Nephron (organoid): Measurements from ENCODE around the gene ATP6V1B1.
A peak's percentile ranks its signal among the peaks of the same experiment; 100 is the strongest.

Experiments used
- H3K27ac Mint-ChIP-seq, 3 experiments: 2 replicates each; pipeline ENCODE4 v1.8.0; 2020; ENCODE audit warnings: mixed read lengths in 3 of 3, mild to moderate bottlenecking in 2 of 3, moderate library complexity in 1 of 3
- H3K27me3 Mint-ChIP-seq: 2 replicates; pipeline ENCODE4 v1.8.0; 2021; ENCODE audit warnings: low read depth, mild to moderate bottlenecking, moderate library complexity, mixed read lengths
- H3K36me3 Mint-ChIP-seq: 2 replicates; pipeline ENCODE4 v1.8.0; 2020; ENCODE audit warnings: low read depth, mixed read lengths
- H3K4me1 Mint-ChIP-seq: 2 replicates; pipeline ENCODE4 v1.8.0; 2020; ENCODE audit warnings: mixed read lengths
- H3K4me3 Mint-ChIP-seq, 3 experiments: 2 replicates each; pipeline ENCODE4 v1.8.0; 2020; ENCODE audit warnings: mild to moderate bottlenecking in 3 of 3, mixed read lengths in 3 of 3, moderate library complexity in 2 of 3
- H3K9me3 Mint-ChIP-seq: 2 replicates; pipeline ENCODE4 v1.8.0; 2020; ENCODE audit warnings: mixed read lengths
- CTCF ChIP-seq, 3 experiments: fragments of 200-600 bp; sonication (generic); IDR thresholded peaks; one replicate each; pipeline ENCODE4 v1.5.0; 2021; ENCODE audit warnings: antibody characterized with exemption in 3 of 3; ENCODE audit not compliant: unreplicated experiment in 3 of 3

The ATP6V1B1 gene

DNA sequence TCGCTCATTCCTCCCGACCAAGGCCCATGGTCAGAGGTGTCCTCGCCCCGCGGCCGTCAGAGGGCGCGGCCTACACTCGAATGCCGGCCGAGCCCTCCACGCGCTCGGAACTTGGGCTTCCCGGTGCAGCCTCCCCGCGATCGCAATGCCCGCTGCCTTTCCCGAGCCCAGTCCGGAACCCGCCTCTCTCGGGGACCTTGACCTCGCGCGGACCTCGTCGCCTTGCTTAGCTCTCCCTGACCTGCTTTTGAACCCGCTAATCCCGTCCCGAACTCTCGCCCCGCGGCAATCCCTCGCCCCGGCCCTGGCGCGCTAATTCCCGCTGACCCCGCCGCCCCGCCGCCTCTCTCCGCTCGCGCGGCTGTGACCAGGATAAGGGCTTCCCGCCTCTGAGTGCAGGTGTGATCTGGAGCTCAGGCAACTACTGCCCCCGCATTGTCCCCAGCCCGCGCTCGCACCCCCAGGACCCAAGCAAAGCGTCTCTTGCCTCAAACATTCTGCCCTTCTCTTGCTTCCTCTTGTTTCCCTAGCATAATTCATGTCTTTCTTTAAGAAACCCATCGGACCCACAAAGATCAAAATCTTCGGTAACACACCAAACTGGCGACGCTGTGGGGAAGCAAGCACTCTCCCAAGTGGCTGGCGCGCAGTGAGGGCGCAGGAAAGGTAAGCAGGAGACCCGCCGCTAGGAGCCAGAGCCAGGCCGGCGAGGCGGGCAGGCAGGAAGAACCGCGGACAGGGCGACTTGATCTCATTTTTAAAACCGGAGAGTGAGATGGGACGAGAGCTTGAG is 46.6 kb upstream of the ATP6V1B1 start:
- peaks cover 8% of the 10 kb centered on the region for H3K9me3 Mint-ChIP-seq
- no peaks in the 10 kb centered on the region for H3K36me3 Mint-ChIP-seq
- TF ChIP-seq CTCF (IDR thresholded peaks at IDR 0.05; ENCODE audit: unreplicated experiment in 3 of 3): no peak
- peaks cover 35% of the 10 kb centered on the region for H3K4me1 Mint-ChIP-seq
- no peak overlapping the region for H3K27ac Mint-ChIP-seq
- peak overlapping the region; percentile 50 to 78 (median 55) for H3K4me3 Mint-ChIP-seq
- H3K27me3 Mint-ChIP-seq: peaks cover 100% of the 10 kb centered on the region

DNA sequence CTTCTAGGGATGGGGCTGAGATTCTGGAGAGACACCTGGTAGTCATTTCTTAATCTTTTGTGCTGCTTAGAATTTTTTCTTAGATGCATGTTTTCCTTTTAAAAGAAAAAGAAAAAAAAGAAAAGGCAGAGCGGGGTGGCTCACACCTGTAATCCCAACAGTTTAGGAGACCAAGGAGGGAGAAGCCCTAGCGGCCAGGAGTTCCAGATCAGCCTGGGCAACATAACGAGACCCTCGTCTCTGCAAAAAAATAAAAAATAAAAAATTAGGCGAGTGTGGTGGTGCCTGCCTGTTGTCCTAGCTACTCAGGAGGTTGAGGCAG is 46.0 kb upstream of the ATP6V1B1 start:
- Mint-ChIP-seq H3K4me1 (peaks cover 35% of the 10 kb centered on the region), H3K9me3 (peaks cover 6% of the 10 kb centered on the region), H3K4me3 (peak overlapping the region; percentile 50 to 78 (median 55)), H3K36me3 (no peaks in the 10 kb centered on the region), H3K27me3 (peaks cover 100% of the 10 kb centered on the region), H3K27ac (no peak overlapping the region)
- no peak for TF ChIP-seq CTCF (IDR thresholded peaks at IDR 0.05; ENCODE audit: unreplicated experiment in 3 of 3)

DNA sequence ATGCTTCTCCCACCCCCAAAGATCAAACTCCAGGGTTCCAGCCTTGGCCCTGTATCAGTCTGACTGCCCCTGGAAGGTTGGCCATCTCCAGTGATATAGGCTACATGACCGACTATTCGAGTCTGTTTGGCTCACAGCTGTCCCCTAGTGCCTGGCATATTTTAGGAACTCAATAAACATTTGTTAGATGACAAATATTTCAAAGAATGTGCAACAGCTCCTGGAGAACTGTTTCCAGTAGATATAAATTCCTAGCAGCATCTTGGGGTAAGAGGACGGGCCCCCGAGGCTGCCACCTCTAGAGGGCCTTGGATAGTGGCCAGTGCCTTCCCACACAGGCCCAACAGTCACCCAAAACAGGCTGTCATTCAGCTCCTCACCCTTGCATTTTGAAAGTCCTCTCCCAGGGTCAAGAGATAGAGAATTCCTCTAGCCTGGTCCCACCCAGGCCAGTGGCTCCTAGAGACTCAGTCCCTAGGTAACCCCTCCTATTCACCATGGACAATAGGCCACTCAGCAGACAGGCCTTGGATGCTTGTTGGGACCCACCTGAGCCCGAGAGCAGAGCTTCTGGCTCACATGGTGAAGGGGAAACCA is 45.1 kb upstream of the ATP6V1B1 start:
- peaks cover 35% of the 10 kb centered on the region for H3K4me1 Mint-ChIP-seq
- no peak for TF ChIP-seq CTCF (IDR thresholded peaks at IDR 0.05; ENCODE audit: unreplicated experiment in 3 of 3)
- H3K27me3 Mint-ChIP-seq: peaks cover 100% of the 10 kb centered on the region
- H3K27ac Mint-ChIP-seq: no peak overlapping the region
- peaks cover 6% of the 10 kb centered on the region for H3K9me3 Mint-ChIP-seq
- peak overlapping the region in 1 of 3 experiments; percentile 50 for H3K4me3 Mint-ChIP-seq
- H3K36me3 Mint-ChIP-seq: no peaks in the 10 kb centered on the region

DNA sequence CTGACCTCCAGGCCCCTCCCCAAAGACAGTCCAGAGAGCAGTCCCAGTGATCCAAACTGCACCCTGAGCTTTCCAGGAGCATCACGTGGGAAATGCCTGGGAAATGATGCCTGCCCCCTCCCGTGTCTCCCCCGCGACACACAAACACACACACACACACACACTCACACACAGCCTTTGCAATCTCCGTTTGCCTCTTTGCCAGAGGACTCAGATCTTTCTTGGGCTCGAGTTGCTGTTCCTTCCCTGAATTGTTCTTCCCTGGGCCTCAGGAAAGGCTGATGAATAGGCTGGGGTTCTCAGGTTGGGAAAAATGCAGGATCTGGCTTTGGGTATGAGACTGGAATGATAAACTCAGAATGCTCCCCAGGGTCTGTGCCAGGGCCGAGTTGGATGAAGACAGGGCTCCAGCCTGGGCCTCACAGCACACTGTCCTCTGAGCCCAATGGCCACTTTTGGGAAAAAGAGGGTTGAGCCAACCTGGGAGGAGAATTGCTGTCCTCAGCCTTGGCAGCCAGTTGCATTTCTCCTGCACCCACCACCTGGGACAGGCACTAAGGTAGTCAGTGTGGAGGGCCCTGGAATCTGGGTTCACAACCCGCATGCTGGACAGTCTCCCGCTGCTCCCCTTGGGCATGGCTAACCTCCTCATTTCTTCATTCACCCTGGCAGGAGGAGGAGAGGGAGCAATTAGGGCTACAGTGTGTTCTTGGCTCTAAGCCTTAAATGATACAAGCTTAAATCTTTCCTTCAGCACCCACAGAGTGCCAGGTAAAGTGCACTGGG is 43.9 kb upstream of the ATP6V1B1 start:
- H3K36me3 Mint-ChIP-seq: no peaks in the 10 kb centered on the region
- peaks cover 100% of the 10 kb centered on the region for H3K27me3 Mint-ChIP-seq
- no peak overlapping the region for H3K4me3 Mint-ChIP-seq
- no peak overlapping the region for H3K27ac Mint-ChIP-seq
- TF ChIP-seq CTCF (IDR thresholded peaks at IDR 0.05; ENCODE audit: unreplicated experiment in 3 of 3): no peak
- H3K4me1 Mint-ChIP-seq: peaks cover 33% of the 10 kb centered on the region
- H3K9me3 Mint-ChIP-seq: peaks cover 4% of the 10 kb centered on the region

DNA sequence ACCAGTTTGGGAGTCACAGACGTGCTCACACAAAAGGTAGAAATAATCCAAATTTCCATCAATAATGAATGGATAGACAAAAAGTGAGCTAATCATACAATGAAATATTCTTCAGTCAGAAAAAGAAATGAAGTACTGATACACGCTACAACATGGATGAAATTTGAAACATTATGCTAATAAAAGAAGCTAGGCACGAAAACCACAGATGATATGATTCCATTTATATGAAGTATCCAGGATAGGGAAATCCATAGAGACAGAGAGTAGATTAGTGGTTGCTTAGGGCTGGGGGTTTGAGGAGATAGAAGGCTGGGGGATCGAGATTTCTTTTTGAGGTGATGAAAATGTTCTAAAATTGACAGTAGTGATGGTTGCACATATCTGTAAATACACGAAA is 43.0 kb upstream of the ATP6V1B1 start:
- Mint-ChIP-seq H3K27me3 (peaks cover 100% of the 10 kb centered on the region), H3K36me3 (no peaks in the 10 kb centered on the region), H3K4me1 (peaks cover 26% of the 10 kb centered on the region), H3K9me3 (no peaks in the 10 kb centered on the region), H3K4me3 (no peak overlapping the region), H3K27ac (no peak overlapping the region)
- no peak for TF ChIP-seq CTCF (IDR thresholded peaks at IDR 0.05; ENCODE audit: unreplicated experiment in 3 of 3)
